CD4-positive, alpha-beta T cell (primary cell): ENCODE measurements around the gene SLC2A9. TPM values are rescaled to one million over a fixed set of nuclear protein-coding genes. Genes with fewer than 3 reads are reported as not detected.

Experiments used
- ATAC-seq: fragments of 200-7000 bp; cut with Tn5 transposase; one replicate; pipeline ENCODE4 v1.10.0; 2022; ENCODE audit warnings: mild to moderate bottlenecking; ENCODE audit not compliant: poor library complexity
- CTCF ChIA-PET: fragments of 350-600 bp; sonication (Branson Sonifier 250); formaldehyde crosslinking; loops from one replicate; lab custom pipeline; 2021; ENCODE audit warnings: antibody characterized with exemption, inconsistent platforms; lab: Charles Lee
- POLR2A ChIA-PET: fragments of 350-600 bp; sonication (Branson Sonifier 250); formaldehyde crosslinking; loops from one replicate; lab custom pipeline; 2021; ENCODE audit warnings: antibody characterized with exemption, inconsistent platforms; lab: Charles Lee
- DNase-seq, 14 experiments: peaks; one replicate each; pipeline ENCODE4 v3.0.0-alpha.2; 2013 to 2020; ENCODE audit warnings: mixed read lengths in 2 of 14
- H3K27ac ChIP-seq, 2 donors: one replicate each; pipeline versions ENCODE4 v1.5.1 to v1.7.0; 2013; ENCODE audit warnings: low read length in 2 of 2, low read depth in 1 of 2, mild to moderate bottlenecking in 1 of 2
- H3K27me3 ChIP-seq, 2 experiments: 1 replicate in 1 of 2; 2 replicates in 1 of 2; pipeline versions ENCODE4 v1.6.1 to v1.7.0; 2013; ENCODE audit warnings: low read length in 2 of 2, control low read depth in 1 of 2, mild to moderate bottlenecking in 1 of 2, moderate library complexity in 1 of 2; ENCODE audit not compliant: insufficient read depth in 2 of 2, control insufficient read depth in 1 of 2
- H3K36me3 ChIP-seq: one replicate; pipeline ENCODE4 v1.6.1; 2013; ENCODE audit warnings: low read length, control low read depth; ENCODE audit not compliant: insufficient read depth
- H3K4me1 ChIP-seq: one replicate; pipeline ENCODE4 v1.6.1; 2013; ENCODE audit warnings: low read length, control low read depth; ENCODE audit not compliant: insufficient read depth
- H3K4me3 ChIP-seq: one replicate; pipeline ENCODE4 v1.5.1; 2013; ENCODE audit warnings: mild to moderate bottlenecking, low read length, moderate library complexity
- H3K9me3 ChIP-seq, 2 experiments: 1 replicate in 1 of 2; 2 replicates in 1 of 2; pipeline versions ENCODE4 v1.6.1 to v1.7.0; 2013; ENCODE audit warnings: low read length in 2 of 2, mild to moderate bottlenecking in 2 of 2, control low read depth in 1 of 2, moderate library complexity in 1 of 2; ENCODE audit not compliant: control insufficient read depth in 1 of 2, insufficient read depth in 1 of 2
- H3K27ac Mint-ChIP-seq: one replicate; pipeline ENCODE4 v1.8.0; 2020; ENCODE audit warnings: mixed read lengths
- H3K27me3 Mint-ChIP-seq: one replicate; pipeline ENCODE4 v1.8.0; 2021; ENCODE audit warnings: mixed read lengths
- H3K36me3 Mint-ChIP-seq: one replicate; pipeline ENCODE4 v1.8.0; 2021; ENCODE audit warnings: low read depth, mixed read lengths
- H3K4me1 Mint-ChIP-seq: one replicate; pipeline ENCODE4 v1.8.0; 2021; ENCODE audit warnings: low read depth, mixed read lengths
- H3K4me3 Mint-ChIP-seq: one replicate; pipeline ENCODE4 v1.8.0; 2020; ENCODE audit warnings: mild to moderate bottlenecking, mixed read lengths
- H3K9me3 Mint-ChIP-seq: one replicate; pipeline ENCODE4 v1.8.0; 2020; ENCODE audit warnings: mixed read lengths
- intact Hi-C, 2 experiments: fragments of 100-400 bp; cut with DNase I in 1 of 2; cut with micrococcal nuclease in 1 of 2; formaldehyde crosslinking; loops; one replicate each; pipeline versions ENCODE4 v1.15.1 to v1.9.0; 2023 to 2025; cut with DNase I, micrococcal nuclease
- total RNA-seq, 174 experiments: library from RNA in 2 of 174; stranded (reverse) in 2 of 174; gene quantifications; one replicate each; pipeline ENCODE4 v1.2.3 and lab custom pipeline; 2021 to 2026
- TF ChIP-seq, protein P1 (sequence below): fragments of 200-600 bp; IDR thresholded peaks from one replicate; pipeline ENCODE4 v1.8.0; 2022; ENCODE audit warnings: antibody characterized with exemption, mild to moderate bottlenecking

The SLC2A9 gene
- total RNA-seq, 2 experiments from 2014 or later: 2.2 to 3.6 TPM

- Mint-ChIP-seq H3K4me1 (no peaks in the 10 kb centered on the region), H3K4me3 (no peak overlapping the region), H3K27ac (no peak overlapping the region), H3K27me3 (no peaks in the 10 kb centered on the region), H3K9me3 (no peaks in the 10 kb centered on the region), H3K36me3 (peaks cover 2% of the 10 kb centered on the region)
- Histone ChIP-seq H3K4me3 (no peak overlapping the region), H3K9me3 (no peaks in the 10 kb centered on the region), H3K27ac (no peak overlapping the region), H3K4me1 (peaks cover 5% of the 10 kb centered on the region), H3K27me3 (no peaks in the 10 kb centered on the region), H3K36me3 (no peaks in the 10 kb centered on the region)
- ChIA-PET CTCF (no interaction called here), POLR2A (no interaction called here)
- TF ChIP-seq, protein P1, sequence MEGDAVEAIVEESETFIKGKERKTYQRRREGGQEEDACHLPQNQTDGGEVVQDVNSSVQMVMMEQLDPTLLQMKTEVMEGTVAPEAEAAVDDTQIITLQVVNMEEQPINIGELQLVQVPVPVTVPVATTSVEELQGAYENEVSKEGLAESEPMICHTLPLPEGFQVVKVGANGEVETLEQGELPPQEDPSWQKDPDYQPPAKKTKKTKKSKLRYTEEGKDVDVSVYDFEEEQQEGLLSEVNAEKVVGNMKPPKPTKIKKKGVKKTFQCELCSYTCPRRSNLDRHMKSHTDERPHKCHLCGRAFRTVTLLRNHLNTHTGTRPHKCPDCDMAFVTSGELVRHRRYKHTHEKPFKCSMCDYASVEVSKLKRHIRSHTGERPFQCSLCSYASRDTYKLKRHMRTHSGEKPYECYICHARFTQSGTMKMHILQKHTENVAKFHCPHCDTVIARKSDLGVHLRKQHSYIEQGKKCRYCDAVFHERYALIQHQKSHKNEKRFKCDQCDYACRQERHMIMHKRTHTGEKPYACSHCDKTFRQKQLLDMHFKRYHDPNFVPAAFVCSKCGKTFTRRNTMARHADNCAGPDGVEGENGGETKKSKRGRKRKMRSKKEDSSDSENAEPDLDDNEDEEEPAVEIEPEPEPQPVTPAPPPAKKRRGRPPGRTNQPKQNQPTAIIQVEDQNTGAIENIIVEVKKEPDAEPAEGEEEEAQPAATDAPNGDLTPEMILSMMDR: no peak
- ATAC-seq (no peak), DNase-seq (no peak)
- intact Hi-C loops: no loop called here
Observed at GRCh38 chr4:10034136-10034535, 12.8 kb upstream of the SLC2A9 start.

DNA sequence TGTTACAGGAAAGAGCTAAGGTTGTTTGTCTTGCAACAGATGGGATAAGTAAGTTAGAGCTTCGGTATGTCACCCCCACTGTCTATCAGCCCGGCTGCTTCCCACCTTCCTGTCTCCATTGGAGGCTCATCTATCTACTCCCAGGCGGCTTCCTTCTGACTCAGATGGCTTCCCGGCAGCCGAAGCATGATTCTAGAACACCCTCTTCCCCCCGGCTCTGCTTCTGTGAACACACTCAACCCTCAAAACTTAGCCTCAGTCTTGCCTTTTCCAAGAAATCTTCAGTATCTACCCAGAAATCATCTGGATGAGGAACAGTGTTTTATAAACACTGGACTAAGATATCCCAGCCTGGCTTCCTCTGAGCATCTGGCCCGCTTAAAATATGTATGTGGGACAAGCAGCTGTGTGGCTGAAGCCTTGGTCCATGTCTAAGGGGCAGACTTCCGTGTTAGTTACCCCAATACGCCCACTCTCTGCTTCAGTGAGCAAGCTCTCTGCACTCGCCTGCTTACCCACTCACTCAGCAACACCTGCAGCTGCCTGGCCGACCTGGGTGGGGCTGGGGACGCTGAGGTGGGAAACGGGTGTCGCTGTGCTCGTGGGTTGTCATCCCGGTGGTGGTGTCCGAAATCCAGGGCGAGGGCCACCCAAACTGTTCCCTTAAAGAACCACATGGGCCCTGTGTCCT, 12.0 kb upstream of the SLC2A9 start:
- DNase-seq: peak in 1 of 14 experiments; percentile 22
- Mint-ChIP-seq H3K4me3 (no peak overlapping the region), H3K27ac (no peak overlapping the region), H3K27me3 (no peaks in the 10 kb centered on the region), H3K4me1 (no peaks in the 10 kb centered on the region), H3K9me3 (no peaks in the 10 kb centered on the region), H3K36me3 (no peaks in the 10 kb centered on the region)
- Histone ChIP-seq H3K4me1 (peaks cover 5% of the 10 kb centered on the region), H3K27ac (no peak overlapping the region), H3K4me3 (no peak overlapping the region), H3K9me3 (no peaks in the 10 kb centered on the region), H3K27me3 (no peaks in the 10 kb centered on the region), H3K36me3 (no peaks in the 10 kb centered on the region)
- intact Hi-C loops: no loop called here
- no peak for ATAC-seq
- TF ChIP-seq, protein P1: no peak
- ChIA-PET POLR2A (no interaction called here), CTCF (no interaction called here)

GRCh38 chr4:10032625-10033024, 11.3 kb upstream of the SLC2A9 start:
- CTCF ChIA-PET: no interaction called here

More at GRCh38 chr4:10032625-10033024, 11.3 kb upstream of the SLC2A9 start:
- H3K36me3 ChIP-seq: no peaks in the 10 kb centered on the region
- TF ChIP-seq, protein P1: no peak
- no peaks in the 10 kb centered on the region for H3K36me3 Mint-ChIP-seq
- no peak overlapping the region for H3K4me3 Mint-ChIP-seq
- DNase-seq (peak in 2 of 14 experiments; percentile 54 to 55), ATAC-seq (no peak)
- no peaks in the 10 kb centered on the region for H3K9me3 Mint-ChIP-seq
- H3K4me1 ChIP-seq: peaks cover 5% of the 10 kb centered on the region
- H3K9me3 ChIP-seq: no peaks in the 10 kb centered on the region
- H3K27ac ChIP-seq: no peak overlapping the region
- intact Hi-C loops: no loop called here
- POLR2A ChIA-PET: interaction anchor here (0.6 kb wide), 1 partner anchor 84 kb away, joined by 3 read pairs; the partner anchor contains the start of gene WDR1
- H3K27me3 ChIP-seq: no peaks in the 10 kb centered on the region
- no peak overlapping the region for H3K4me3 ChIP-seq
- H3K4me1 Mint-ChIP-seq: no peaks in the 10 kb centered on the region
- H3K27me3 Mint-ChIP-seq: no peaks in the 10 kb centered on the region
- no peak overlapping the region for H3K27ac Mint-ChIP-seq
